Measurements from ENCODE around the gene DES.

The DES gene

GRCh38 chr2:219418155-219419011 lies at the start of gene DES:
TSS of gene DES (plus strand) at chr2:219418377. CDS start at chr2:219418463, 86 bp downstream.
- peak within 1 kb of the TSS; percentile 96 for H3K27ac ChIP-seq (ENCODE audit: low read depth, low read length)

GRCh38 chr2:219368690-219369191 lies 49.4 kb upstream of the DES start:
- peak overlapping the region; percentile 33 for H3K9ac ChIP-seq (ENCODE audit: low read length)
- peaks cover 4% of the 10 kb centered on the region for H3K36me3 ChIP-seq (ENCODE audit: insufficient read depth, low read length)
- no peaks in the 10 kb centered on the region for H3K9me3 ChIP-seq (ENCODE audit: low read length)
- peak overlapping the region; percentile 68 for H3K27ac ChIP-seq (ENCODE audit: low read depth, low read length)
- H3K27me3 ChIP-seq (ENCODE audit: control insufficient read depth in 1 of 2, insufficient read depth in 2 of 2, low read length in 2 of 2): no peaks in the 10 kb centered on the region
- H3K4me3 ChIP-seq (ENCODE audit: low read depth in 1 of 2, low read length in 2 of 2): no peak overlapping the region
- H3K4me1 ChIP-seq (ENCODE audit: insufficient read depth, low read length): peaks cover 7% of the 10 kb centered on the region

More at GRCh38 chr2:219418155-219419011, at the start of gene DES:
- no peaks in the 10 kb centered on the region for H3K9me3 ChIP-seq (ENCODE audit: low read length)
- peaks cover 0 to 15% of the 10 kb centered on the region in 2 donors for H3K27me3 ChIP-seq (ENCODE audit: control insufficient read depth in 1 of 2, insufficient read depth in 2 of 2, low read length in 2 of 2)
- peak within 1 kb of the TSS; percentile 90 to 97 for H3K4me3 ChIP-seq (ENCODE audit: low read depth in 1 of 2, low read length in 2 of 2)
- H3K9ac ChIP-seq (ENCODE audit: low read length): peak within 1 kb of the TSS; percentile 100
- peaks cover 39% of the 10 kb centered on the region for H3K36me3 ChIP-seq (ENCODE audit: insufficient read depth, low read length)
- H3K4me1 ChIP-seq (ENCODE audit: insufficient read depth, low read length): peaks cover 24% of the 10 kb centered on the region

GRCh38 chr2:219369447-219369861 lies 48.7 kb upstream of the DES start:
- Histone ChIP-seq H3K27me3 (ENCODE audit: control insufficient read depth in 1 of 2, insufficient read depth in 2 of 2, low read length in 2 of 2) (no peaks in the 10 kb centered on the region), H3K9ac (ENCODE audit: low read length) (no peak overlapping the region), H3K4me3 (ENCODE audit: low read depth in 1 of 2, low read length in 2 of 2) (no peak overlapping the region), H3K36me3 (ENCODE audit: insufficient read depth, low read length) (peaks cover 11% of the 10 kb centered on the region), H3K4me1 (ENCODE audit: insufficient read depth, low read length) (peaks cover 7% of the 10 kb centered on the region), H3K9me3 (ENCODE audit: low read length) (no peaks in the 10 kb centered on the region), H3K27ac (ENCODE audit: low read depth, low read length) (no peak overlapping the region)

- H3K9ac ChIP-seq (ENCODE audit: low read length): no peak overlapping the region
- peaks cover 53% of the 10 kb centered on the region for H3K36me3 ChIP-seq (ENCODE audit: insufficient read depth, low read length)
- no peak overlapping the region for H3K4me3 ChIP-seq (ENCODE audit: low read depth in 1 of 2, low read length in 2 of 2)
- no peaks in the 10 kb centered on the region for H3K9me3 ChIP-seq (ENCODE audit: low read length)
- H3K4me1 ChIP-seq (ENCODE audit: insufficient read depth, low read length): no peaks in the 10 kb centered on the region
- no peak overlapping the region for H3K27ac ChIP-seq (ENCODE audit: low read depth, low read length)
- no peaks in the 10 kb centered on the region for H3K27me3 ChIP-seq (ENCODE audit: control insufficient read depth in 1 of 2, insufficient read depth in 2 of 2, low read length in 2 of 2)
Measured at GRCh38 chr2:219378163-219378851, 39.9 kb upstream of the DES start.

GRCh38 chr2:219380926-219381325 lies 37.3 kb upstream of the DES start:
- Histone ChIP-seq H3K9me3 (ENCODE audit: low read length) (no peaks in the 10 kb centered on the region), H3K9ac (ENCODE audit: low read length) (no peak overlapping the region), H3K4me3 (ENCODE audit: low read depth in 1 of 2, low read length in 2 of 2) (no peak overlapping the region), H3K4me1 (ENCODE audit: insufficient read depth, low read length) (peaks cover 6% of the 10 kb centered on the region), H3K27me3 (ENCODE audit: control insufficient read depth in 1 of 2, insufficient read depth in 2 of 2, low read length in 2 of 2) (no peaks in the 10 kb centered on the region), H3K36me3 (ENCODE audit: insufficient read depth, low read length) (peaks cover 62% of the 10 kb centered on the region), H3K27ac (ENCODE audit: low read depth, low read length) (no peak overlapping the region)

GRCh38 chr2:219381448-219381847 lies 36.7 kb upstream of the DES start:
- no peak overlapping the region for H3K4me3 ChIP-seq (ENCODE audit: low read depth in 1 of 2, low read length in 2 of 2)
- H3K9ac ChIP-seq (ENCODE audit: low read length): no peak overlapping the region
- peaks cover 11% of the 10 kb centered on the region for H3K4me1 ChIP-seq (ENCODE audit: insufficient read depth, low read length)
- H3K9me3 ChIP-seq (ENCODE audit: low read length): no peaks in the 10 kb centered on the region
- H3K27ac ChIP-seq (ENCODE audit: low read depth, low read length): no peak overlapping the region
- H3K36me3 ChIP-seq (ENCODE audit: insufficient read depth, low read length): peaks cover 67% of the 10 kb centered on the region
- no peaks in the 10 kb centered on the region for H3K27me3 ChIP-seq (ENCODE audit: control insufficient read depth in 1 of 2, insufficient read depth in 2 of 2, low read length in 2 of 2)

- H3K36me3 ChIP-seq (ENCODE audit: insufficient read depth, low read length): peaks cover 62% of the 10 kb centered on the region
- H3K4me3 ChIP-seq (ENCODE audit: low read depth in 1 of 2, low read length in 2 of 2): no peak overlapping the region
- no peaks in the 10 kb centered on the region for H3K27me3 ChIP-seq (ENCODE audit: control insufficient read depth in 1 of 2, insufficient read depth in 2 of 2, low read length in 2 of 2)
- H3K27ac ChIP-seq (ENCODE audit: low read depth, low read length): no peak overlapping the region
- H3K9ac ChIP-seq (ENCODE audit: low read length): no peak overlapping the region
- peaks cover 23% of the 10 kb centered on the region for H3K4me1 ChIP-seq (ENCODE audit: insufficient read depth, low read length)
- no peaks in the 10 kb centered on the region for H3K9me3 ChIP-seq (ENCODE audit: low read length)
Measured at GRCh38 chr2:219384083-219384713, 34.0 kb upstream of the DES start.

GRCh38 chr2:219384859-219385258 lies 33.3 kb upstream of the DES start:
- peaks cover 23% of the 10 kb centered on the region for H3K4me1 ChIP-seq (ENCODE audit: insufficient read depth, low read length)
- peaks cover 62% of the 10 kb centered on the region for H3K36me3 ChIP-seq (ENCODE audit: insufficient read depth, low read length)
- no peak overlapping the region for H3K9ac ChIP-seq (ENCODE audit: low read length)
- no peak overlapping the region for H3K4me3 ChIP-seq (ENCODE audit: low read depth in 1 of 2, low read length in 2 of 2)
- no peak overlapping the region for H3K27ac ChIP-seq (ENCODE audit: low read depth, low read length)
- H3K27me3 ChIP-seq (ENCODE audit: control insufficient read depth in 1 of 2, insufficient read depth in 2 of 2, low read length in 2 of 2): no peaks in the 10 kb centered on the region
- H3K9me3 ChIP-seq (ENCODE audit: low read length): no peaks in the 10 kb centered on the region

- Histone ChIP-seq H3K36me3 (ENCODE audit: insufficient read depth, low read length) (peaks cover 55% of the 10 kb centered on the region), H3K4me1 (ENCODE audit: insufficient read depth, low read length) (peaks cover 23% of the 10 kb centered on the region), H3K9me3 (ENCODE audit: low read length) (no peaks in the 10 kb centered on the region), H3K4me3 (ENCODE audit: low read depth in 1 of 2, low read length in 2 of 2) (no peak overlapping the region), H3K27me3 (ENCODE audit: control insufficient read depth in 1 of 2, insufficient read depth in 2 of 2, low read length in 2 of 2) (no peaks in the 10 kb centered on the region), H3K27ac (ENCODE audit: low read depth, low read length) (no peak overlapping the region), H3K9ac (ENCODE audit: low read length) (no peak overlapping the region)
Measured at GRCh38 chr2:219385958-219386520, 32.1 kb upstream of the DES start.

GRCh38 chr2:219386532-219387280 lies 31.5 kb upstream of the DES start:
- Histone ChIP-seq H3K4me3 (ENCODE audit: low read depth in 1 of 2, low read length in 2 of 2) (peak overlapping the region; percentile 86 to 87), H3K27me3 (ENCODE audit: control insufficient read depth in 1 of 2, insufficient read depth in 2 of 2, low read length in 2 of 2) (no peaks in the 10 kb centered on the region), H3K36me3 (ENCODE audit: insufficient read depth, low read length) (peaks cover 48% of the 10 kb centered on the region), H3K27ac (ENCODE audit: low read depth, low read length) (peak overlapping the region; percentile 96), H3K4me1 (ENCODE audit: insufficient read depth, low read length) (peaks cover 23% of the 10 kb centered on the region), H3K9ac (ENCODE audit: low read length) (peak overlapping the region; percentile 93), H3K9me3 (ENCODE audit: low read length) (no peaks in the 10 kb centered on the region)
